ENCODE results near the gene CAPN5. TPM values are rescaled to one million over a fixed set of nuclear protein-coding genes. Genes with fewer than 3 reads are reported as not detected.

The CAPN5 gene
- total RNA-seq, 2 experiments from 2014 or later = 0.43 to 0.65 TPM

GRCh38 chr11:77142091-77142975, 75.6 kb downstream of the CAPN5 start:
- Mint-ChIP-seq H3K27ac (no peak overlapping the region), H3K4me1 (peaks cover 18% of the 10 kb centered on the region), H3K36me3 (ENCODE audit: low read depth) (no peaks in the 10 kb centered on the region), H3K27me3 (peaks cover 16% of the 10 kb centered on the region), H3K4me3 (no peak overlapping the region), H3K9me3 (no peaks in the 10 kb centered on the region)
- CTCF ChIA-PET = interaction anchor here (1.0 kb wide), 1 partner anchor 15 kb away, joined by 5 read pairs; the partner anchor contains the start of gene MYO7A
- peak; percentile 52 for DNase-seq
- POLR2A ChIA-PET = interaction anchor here (2.7 kb wide), 1 partner anchor 11 kb away, joined by 6 read pairs; no protein-coding TSS in a partner anchor

DNA sequence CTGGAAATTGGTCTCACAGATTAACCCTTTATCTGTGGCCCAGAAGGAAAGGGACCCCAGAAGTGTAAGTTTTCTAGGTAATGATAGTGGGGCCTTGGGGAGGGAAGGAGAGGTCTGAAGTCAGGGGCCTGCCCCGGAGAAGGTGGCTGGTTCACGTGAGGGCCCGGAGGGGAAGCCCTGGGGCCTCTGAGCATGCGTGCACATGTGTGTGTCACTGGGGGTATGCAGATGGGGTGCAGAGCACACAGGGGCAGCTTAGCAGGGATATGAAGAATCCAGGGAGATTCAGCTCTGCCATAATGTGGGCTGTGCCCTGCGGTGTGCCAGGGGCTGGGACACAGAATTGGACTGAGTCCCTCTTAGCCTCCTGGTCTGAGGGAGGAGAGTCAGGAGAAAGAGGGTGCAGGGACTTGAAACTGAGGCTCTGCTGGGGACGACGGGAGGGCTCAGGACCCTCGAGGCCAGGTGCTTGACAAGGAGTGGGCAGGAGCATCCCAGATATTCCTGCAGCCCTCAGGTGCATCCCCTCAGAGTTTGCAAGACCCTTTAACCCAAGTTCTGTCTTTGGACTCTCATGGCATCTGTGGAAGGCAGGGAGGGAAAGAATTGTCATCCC, 76.7 kb downstream of the CAPN5 start:
- POLR2A ChIA-PET = interaction anchor here (2.7 kb wide), 1 partner anchor 10 kb away, joined by 6 read pairs; no protein-coding TSS in a partner anchor
- H3K4me1 Mint-ChIP-seq = peaks cover 27% of the 10 kb centered on the region
- H3K27me3 Mint-ChIP-seq = peaks cover 15% of the 10 kb centered on the region
- no peak for DNase-seq
- no peaks in the 10 kb centered on the region for H3K36me3 Mint-ChIP-seq (ENCODE audit: low read depth)
- H3K4me3 Mint-ChIP-seq = no peak overlapping the region
- no peak overlapping the region for H3K27ac Mint-ChIP-seq
- no peaks in the 10 kb centered on the region for H3K9me3 Mint-ChIP-seq
- CTCF ChIA-PET = no interaction called here

- CTCF ChIA-PET = interaction anchor here (0.5 kb wide), 1 partner anchor 285 kb away, joined by 3 read pairs; no protein-coding TSS in a partner anchor
- no peak for DNase-seq
- peaks cover 32% of the 10 kb centered on the region for H3K4me1 Mint-ChIP-seq
- H3K9me3 Mint-ChIP-seq = no peaks in the 10 kb centered on the region
- POLR2A ChIA-PET = no interaction called here
- H3K36me3 Mint-ChIP-seq (ENCODE audit: low read depth) = no peaks in the 10 kb centered on the region
- H3K27ac Mint-ChIP-seq = no peak overlapping the region
- peaks cover 8% of the 10 kb centered on the region for H3K27me3 Mint-ChIP-seq
- no peak overlapping the region for H3K4me3 Mint-ChIP-seq
These were observed 77.6 kb downstream of the CAPN5 start for GRCh38 chr11:77144196-77144856.

GRCh38 chr11:77144857-77145428, 78.2 kb downstream of the CAPN5 start:
- POLR2A ChIA-PET = no interaction called here
- Mint-ChIP-seq H3K27ac (no peak overlapping the region), H3K36me3 (ENCODE audit: low read depth) (no peaks in the 10 kb centered on the region), H3K27me3 (peaks cover 4% of the 10 kb centered on the region), H3K4me3 (no peak overlapping the region), H3K9me3 (no peaks in the 10 kb centered on the region), H3K4me1 (peaks cover 33% of the 10 kb centered on the region)
- CTCF ChIA-PET = interaction anchor here (0.5 kb wide), 1 partner anchor 286 kb away, joined by 3 read pairs; no protein-coding TSS in a partner anchor
- no peak for DNase-seq

GRCh38 chr11:77146261-77147035, 79.7 kb downstream of the CAPN5 start:
- peaks cover 4% of the 10 kb centered on the region for H3K27me3 Mint-ChIP-seq
- H3K27ac Mint-ChIP-seq = no peak overlapping the region

GRCh38 chr11:77147036-77147315, 80.2 kb downstream of the CAPN5 start:
- no peak for DNase-seq
- CTCF ChIA-PET = interaction anchor here (4.5 kb wide), 1 partner anchor 20 kb away, joined by 17 read pairs; no protein-coding TSS in a partner anchor
- POLR2A ChIA-PET = no interaction called here
- H3K9me3 Mint-ChIP-seq = no peaks in the 10 kb centered on the region
- no peak overlapping the region for H3K27ac Mint-ChIP-seq
- H3K36me3 Mint-ChIP-seq (ENCODE audit: low read depth) = no peaks in the 10 kb centered on the region
- H3K4me1 Mint-ChIP-seq = peaks cover 38% of the 10 kb centered on the region
- H3K27me3 Mint-ChIP-seq = peaks cover 4% of the 10 kb centered on the region
- no peak overlapping the region for H3K4me3 Mint-ChIP-seq

More at GRCh38 chr11:77146261-77147035, 79.7 kb downstream of the CAPN5 start:
- CTCF ChIA-PET = interaction anchor here (4.5 kb wide), 1 partner anchor 19 kb away, joined by 17 read pairs; no protein-coding TSS in a partner anchor
- Mint-ChIP-seq H3K36me3 (ENCODE audit: low read depth) (no peaks in the 10 kb centered on the region), H3K9me3 (no peaks in the 10 kb centered on the region), H3K4me1 (peaks cover 36% of the 10 kb centered on the region), H3K4me3 (no peak overlapping the region)
- DNase-seq = no peak
- POLR2A ChIA-PET = no interaction called here

DNA sequence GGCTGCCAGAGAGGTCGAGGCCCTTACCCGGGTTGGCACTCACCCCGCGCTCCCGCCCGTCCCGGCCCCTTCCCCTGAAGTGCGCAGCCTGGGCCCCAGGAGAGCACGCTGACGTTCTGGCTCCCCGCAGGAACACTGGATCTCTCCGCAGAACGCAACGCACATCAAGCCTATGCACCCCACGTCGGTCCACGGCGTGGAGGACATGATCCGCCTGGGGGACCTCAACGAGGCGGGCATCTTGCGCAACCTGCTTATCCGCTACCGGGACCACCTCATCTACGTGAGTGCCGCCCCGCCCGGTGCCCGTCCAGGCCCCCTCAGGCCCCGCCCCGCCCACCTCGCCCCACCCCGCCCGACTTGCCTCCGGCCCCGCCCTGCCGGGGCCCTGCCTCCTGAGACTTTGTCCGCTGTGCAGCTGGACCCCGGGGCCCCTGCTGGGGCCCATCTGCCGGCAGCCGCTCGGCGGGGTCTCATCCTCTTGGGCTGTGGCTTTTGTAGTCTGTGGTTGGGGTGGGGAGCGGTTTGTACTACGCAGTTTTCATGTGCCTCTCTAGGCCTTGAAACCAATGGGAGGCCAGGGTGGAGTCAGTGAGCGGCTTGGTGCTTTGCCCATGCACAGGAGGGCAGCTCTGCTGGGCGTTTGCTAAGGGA, 81.0 kb downstream of the CAPN5 start:
- no peaks in the 10 kb centered on the region for H3K9me3 Mint-ChIP-seq

GRCh38 chr11:77148963-77149715, 82.4 kb downstream of the CAPN5 start:
- no peaks in the 10 kb centered on the region for H3K9me3 Mint-ChIP-seq
- DNase-seq = no peak
- H3K36me3 Mint-ChIP-seq (ENCODE audit: low read depth) = no peaks in the 10 kb centered on the region
- H3K27me3 Mint-ChIP-seq = no peaks in the 10 kb centered on the region
- POLR2A ChIA-PET = no interaction called here
- H3K4me1 Mint-ChIP-seq = peaks cover 45% of the 10 kb centered on the region
- CTCF ChIA-PET = interaction anchor here (2.6 to 4.5 kb wide), 2 partner anchors 22 to 39 kb away, joined by 6 to 17 read pairs; no protein-coding TSS in a partner anchor
- H3K27ac Mint-ChIP-seq = no peak overlapping the region
- no peak overlapping the region for H3K4me3 Mint-ChIP-seq

More for the DNA sequence above, 81.0 kb downstream of the CAPN5 start:
- H3K27ac Mint-ChIP-seq = no peak overlapping the region
- DNase-seq = peak; percentile 55
- POLR2A ChIA-PET = no interaction called here
- peak overlapping the region; percentile 6 for H3K4me3 Mint-ChIP-seq
- CTCF ChIA-PET = interaction anchor here (4.5 kb wide), 1 partner anchor 21 kb away, joined by 17 read pairs; no protein-coding TSS in a partner anchor
- H3K36me3 Mint-ChIP-seq (ENCODE audit: low read depth) = no peaks in the 10 kb centered on the region
- H3K27me3 Mint-ChIP-seq = peaks cover 4% of the 10 kb centered on the region
- H3K4me1 Mint-ChIP-seq = peaks cover 38% of the 10 kb centered on the region

DNA sequence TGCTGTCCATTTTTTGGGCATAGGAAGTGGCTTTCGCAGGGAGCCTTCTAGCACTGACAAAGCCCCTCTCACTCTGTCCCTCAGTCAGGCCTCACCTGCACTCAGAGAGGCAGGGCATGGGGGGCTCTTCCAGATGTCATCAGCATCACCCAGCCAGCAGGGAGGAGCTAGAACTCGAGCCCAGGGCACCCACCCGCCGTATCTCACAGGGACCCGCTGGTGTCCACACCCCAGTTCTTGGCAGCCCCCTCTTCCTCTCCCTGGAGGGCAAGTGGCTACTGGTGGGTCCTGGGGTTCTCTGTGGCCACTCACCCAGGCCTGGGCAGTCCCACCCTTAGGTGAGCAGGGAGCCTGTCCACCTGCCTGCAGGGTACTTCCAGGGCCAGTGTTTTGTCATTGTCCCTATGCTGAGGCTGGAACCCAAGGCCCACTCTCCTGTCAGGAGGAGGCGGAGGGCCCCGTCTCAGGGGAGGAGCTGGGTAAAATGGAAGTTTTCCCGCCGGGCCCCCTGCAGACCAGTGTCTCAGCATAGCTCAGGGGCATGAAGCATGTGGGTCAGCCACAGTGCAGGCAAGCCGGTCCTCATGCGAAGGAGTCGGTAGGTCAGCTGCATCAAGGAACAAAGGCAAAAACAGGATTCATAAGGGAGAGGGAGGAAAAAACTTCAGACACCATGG, 83.1 kb downstream of the CAPN5 start:
- Mint-ChIP-seq H3K27ac (no peak overlapping the region), H3K4me1 (peaks cover 51% of the 10 kb centered on the region), H3K27me3 (no peaks in the 10 kb centered on the region), H3K4me3 (no peak overlapping the region), H3K9me3 (no peaks in the 10 kb centered on the region), H3K36me3 (ENCODE audit: low read depth) (no peaks in the 10 kb centered on the region)
- CTCF ChIA-PET = interaction anchor here (2.6 to 4.5 kb wide), 2 partner anchors 23 to 38 kb away, joined by 6 to 17 read pairs; no protein-coding TSS in a partner anchor
- DNase-seq = no peak
- POLR2A ChIA-PET = interaction anchor here (1.0 kb wide), 1 partner anchor 9 kb away, joined by 4 read pairs; no protein-coding TSS in a partner anchor

DNA sequence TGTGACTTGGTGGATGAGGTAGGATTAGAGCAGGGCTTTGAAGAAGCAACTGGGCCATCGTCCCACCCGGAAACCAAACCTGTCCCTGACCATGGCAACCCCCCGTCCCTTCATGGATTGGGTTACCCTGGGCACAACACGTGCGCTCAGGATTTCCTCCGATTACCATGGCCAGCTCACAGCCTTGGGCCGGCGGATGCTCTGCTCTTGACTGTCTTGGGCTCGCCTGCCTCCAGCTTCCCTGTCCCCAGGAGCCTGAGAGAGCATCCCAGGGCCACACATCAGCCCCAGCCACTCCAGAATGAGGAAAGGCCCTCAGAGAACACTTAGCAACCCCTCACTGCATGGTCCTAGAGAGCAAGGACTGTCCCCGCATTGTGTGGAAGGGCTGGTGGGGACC, 84.1 kb downstream of the CAPN5 start:
- CTCF ChIA-PET = interaction anchor here (1.0 to 2.6 kb wide), 2 partner anchors 23 to 37 kb away, joined by 6 read pairs; partner anchors contain the start of gene MYO7A
- H3K9me3 Mint-ChIP-seq = no peaks in the 10 kb centered on the region
- DNase-seq = no peak
- POLR2A ChIA-PET = no interaction called here
- no peak overlapping the region for H3K4me3 Mint-ChIP-seq
- no peaks in the 10 kb centered on the region for H3K36me3 Mint-ChIP-seq (ENCODE audit: low read depth)
- H3K27me3 Mint-ChIP-seq = no peaks in the 10 kb centered on the region
- H3K4me1 Mint-ChIP-seq = peaks cover 57% of the 10 kb centered on the region
- no peak overlapping the region for H3K27ac Mint-ChIP-seq

Measured in activated CD4-positive, alpha-beta memory T cell treated with anti-CD3 and anti-CD28 coated beads, Interleukin-2, amount 10 ng/mL, durations not matched to agents 7 days and 5 days (primary cell).